ENCODE results near the gene NAB1. TPM values are rescaled to one million over a fixed set of nuclear protein-coding genes. Genes with fewer than 3 reads are reported as not detected.

The NAB1 gene
- total RNA-seq, 4 donors from 2014 or later: 63.3 to 84.3 (median 70.6) TPM

DNA sequence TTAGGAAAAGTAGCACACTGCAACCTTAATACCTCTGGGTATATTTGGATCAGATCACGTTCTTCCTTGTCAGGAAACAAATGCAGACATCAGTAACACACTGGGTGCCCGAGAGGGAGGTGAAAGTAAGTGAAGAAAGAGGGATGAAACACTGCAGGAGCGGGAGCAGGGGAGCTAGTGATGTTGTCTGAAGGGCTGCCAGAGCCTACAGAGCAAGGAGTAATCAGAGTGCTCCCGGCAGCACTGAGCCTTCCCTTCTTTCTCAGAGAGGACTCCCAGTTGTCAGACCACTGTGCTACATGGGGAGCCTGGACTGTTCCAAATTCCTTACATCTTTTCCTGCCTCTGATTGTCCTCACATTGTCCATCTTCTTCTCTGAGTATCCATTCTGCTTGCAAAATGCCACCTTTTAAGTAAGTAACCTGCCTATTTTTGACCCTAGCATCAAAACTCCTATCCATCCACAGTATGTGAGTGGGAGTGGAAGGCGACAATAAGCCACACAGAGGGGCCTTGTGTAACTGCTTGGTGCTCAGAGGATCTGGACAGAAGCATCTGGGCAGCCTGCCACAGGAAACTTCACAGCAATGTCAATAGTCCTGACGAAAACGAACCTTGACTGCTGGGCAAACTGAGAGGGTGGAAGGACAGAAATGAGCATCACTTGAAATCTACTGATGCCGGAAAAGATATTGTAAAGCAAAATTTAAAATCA, 10.8 kb upstream of the NAB1 start:
- Histone ChIP-seq H3K27me3 (no peaks in the 10 kb centered on the region), H3K27ac (peak overlapping the region; percentile 2 to 75 (median 54)), H3K9me3 (no peaks in the 10 kb centered on the region), H3K4me3 (no peak overlapping the region), H3K4me1 (peaks cover 2 to 43% (median 17%) of the 10 kb centered on the region in 4 donors), H3K36me3 (no peaks in the 10 kb centered on the region)
- TF ChIP-seq EP300 (IDR thresholded peaks at IDR 0.05) (no peak), POLR2A (IDR thresholded peaks at IDR 0.05) (no peak)
- TF ChIP-seq, protein P1, sequence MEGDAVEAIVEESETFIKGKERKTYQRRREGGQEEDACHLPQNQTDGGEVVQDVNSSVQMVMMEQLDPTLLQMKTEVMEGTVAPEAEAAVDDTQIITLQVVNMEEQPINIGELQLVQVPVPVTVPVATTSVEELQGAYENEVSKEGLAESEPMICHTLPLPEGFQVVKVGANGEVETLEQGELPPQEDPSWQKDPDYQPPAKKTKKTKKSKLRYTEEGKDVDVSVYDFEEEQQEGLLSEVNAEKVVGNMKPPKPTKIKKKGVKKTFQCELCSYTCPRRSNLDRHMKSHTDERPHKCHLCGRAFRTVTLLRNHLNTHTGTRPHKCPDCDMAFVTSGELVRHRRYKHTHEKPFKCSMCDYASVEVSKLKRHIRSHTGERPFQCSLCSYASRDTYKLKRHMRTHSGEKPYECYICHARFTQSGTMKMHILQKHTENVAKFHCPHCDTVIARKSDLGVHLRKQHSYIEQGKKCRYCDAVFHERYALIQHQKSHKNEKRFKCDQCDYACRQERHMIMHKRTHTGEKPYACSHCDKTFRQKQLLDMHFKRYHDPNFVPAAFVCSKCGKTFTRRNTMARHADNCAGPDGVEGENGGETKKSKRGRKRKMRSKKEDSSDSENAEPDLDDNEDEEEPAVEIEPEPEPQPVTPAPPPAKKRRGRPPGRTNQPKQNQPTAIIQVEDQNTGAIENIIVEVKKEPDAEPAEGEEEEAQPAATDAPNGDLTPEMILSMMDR (IDR thresholded peaks at IDR 0.05): no peak
- DNase-seq (ENCODE audit: low spot score in 2 of 2): peak in 1 of 2 donors; percentile 43
- 26 to 34% methylated on average over 8 of the region's 8 CpGs for WGBS, 2 donors

DNA sequence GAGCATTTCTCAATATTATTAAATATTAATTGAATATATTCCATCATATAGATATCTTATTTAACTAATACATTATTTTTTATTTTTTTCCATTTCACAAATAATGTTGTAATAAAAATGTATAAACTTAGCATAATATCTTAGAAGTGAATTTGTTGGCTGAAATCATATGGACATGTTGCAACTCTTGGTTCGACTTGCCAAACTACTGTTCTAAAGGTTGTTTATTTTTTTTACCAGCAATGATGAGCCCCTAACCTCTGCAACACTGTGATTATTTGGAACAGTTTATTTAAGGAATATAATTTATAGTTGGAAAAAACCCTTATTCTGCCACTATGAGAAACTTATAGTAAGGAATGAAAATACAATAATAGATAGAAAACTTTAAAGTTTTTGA, 8.8 kb upstream of the NAB1 start:
- no peaks in the 10 kb centered on the region for H3K36me3 ChIP-seq
- no peak for DNase-seq (ENCODE audit: low spot score in 2 of 2)
- WGBS, 2 donors: 73 to 88% methylated on average over 1 of the region's 1 CpG
- H3K27ac ChIP-seq: no peak overlapping the region
- H3K27me3 ChIP-seq: no peaks in the 10 kb centered on the region
- H3K9me3 ChIP-seq: no peaks in the 10 kb centered on the region
- peaks cover 2 to 43% (median 17%) of the 10 kb centered on the region in 4 donors for H3K4me1 ChIP-seq
- no peak overlapping the region for H3K4me3 ChIP-seq
- TF ChIP-seq EP300 (IDR thresholded peaks at IDR 0.05) (no peak), POLR2A (IDR thresholded peaks at IDR 0.05) (no peak)
- TF ChIP-seq, protein P1 (IDR thresholded peaks at IDR 0.05): no peak

DNA sequence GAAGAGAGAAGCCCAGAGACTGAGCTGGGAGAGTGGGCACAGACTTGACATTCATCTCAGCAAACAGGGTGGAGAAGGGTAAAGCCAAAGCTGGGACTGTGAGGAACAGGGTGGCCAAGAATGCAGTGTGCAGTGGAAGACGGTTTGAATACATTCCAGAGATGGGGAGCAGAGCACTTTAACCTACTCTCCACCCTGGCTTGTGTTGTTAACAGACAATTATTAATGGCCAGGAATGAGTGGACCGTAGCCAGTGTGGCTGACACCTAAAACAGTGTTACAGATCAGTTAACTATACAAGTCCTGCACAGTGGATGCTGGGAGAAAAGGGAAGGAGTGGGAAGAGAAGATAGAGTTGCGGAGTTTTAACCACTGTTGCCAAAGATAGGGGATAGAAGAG, 7.4 kb upstream of the NAB1 start:
- Histone ChIP-seq H3K27me3 (no peaks in the 10 kb centered on the region), H3K4me3 (no peak overlapping the region), H3K27ac (peak overlapping the region in 1 of 4 donors; percentile 51), H3K9me3 (no peaks in the 10 kb centered on the region), H3K4me1 (peaks cover 2 to 48% (median 15%) of the 10 kb centered on the region in 4 donors), H3K36me3 (no peaks in the 10 kb centered on the region)
- no peak for DNase-seq (ENCODE audit: low spot score in 2 of 2)
- TF ChIP-seq POLR2A (IDR thresholded peaks at IDR 0.05) (no peak), EP300 (IDR thresholded peaks at IDR 0.05) (no peak)
- TF ChIP-seq, protein P1 (IDR thresholded peaks at IDR 0.05): no peak
- WGBS, 2 donors: 37 to 52% methylated on average over 3 of the region's 3 CpGs

DNA sequence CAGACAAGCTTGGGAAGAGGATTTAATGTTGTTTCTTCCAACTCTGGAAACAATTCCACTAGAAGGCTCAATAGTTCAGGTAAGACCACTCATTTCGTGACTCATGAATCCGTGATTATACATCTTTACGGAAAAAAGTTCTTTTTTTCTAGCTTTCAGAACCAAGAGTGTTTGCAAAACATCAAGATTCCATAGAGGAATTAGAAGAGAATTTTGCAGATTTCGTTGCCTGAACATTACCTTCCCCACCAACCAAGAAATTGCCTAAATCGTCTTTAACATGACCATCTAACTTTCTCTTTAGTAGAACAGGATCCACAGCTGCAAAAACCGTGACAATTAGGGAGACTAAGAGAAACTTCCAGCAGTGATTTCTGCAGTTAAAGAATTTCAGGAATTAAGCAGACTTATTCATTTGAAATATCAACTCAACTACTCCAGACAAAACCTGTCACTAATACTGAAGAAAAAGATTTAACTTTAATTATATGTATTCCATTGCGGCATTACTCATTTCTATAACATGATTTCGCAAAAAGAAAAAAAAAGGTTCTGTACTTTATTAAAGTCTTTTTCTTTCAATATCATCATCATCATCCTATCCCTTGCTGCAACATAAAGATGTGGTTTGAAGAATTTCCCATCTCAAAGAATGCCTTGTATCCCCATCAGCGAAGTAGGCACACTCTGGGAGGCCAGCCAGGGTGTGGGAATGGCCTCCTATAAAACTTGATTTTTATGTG, 1.9 kb upstream of the NAB1 start:
- WGBS, 2 donors: 26 to 34% methylated on average over 9 of the region's 9 CpGs
- no peak for TF ChIP-seq EP300 (IDR thresholded peaks at IDR 0.05)
- TF ChIP-seq POLR2A (IDR thresholded peaks at IDR 0.05): no peak
- no peaks in the 10 kb centered on the region for H3K36me3 ChIP-seq
- H3K9me3 ChIP-seq: no peaks in the 10 kb centered on the region
- H3K27ac ChIP-seq: peak overlapping the region in 3 of 4 donors; percentile 84 to 96 (median 95)
- H3K4me1 ChIP-seq: peaks cover 0 to 45% (median 12%) of the 10 kb centered on the region in 4 donors
- DNase-seq (ENCODE audit: low spot score in 2 of 2): no peak
- peak overlapping the region in 1 of 4 donors; percentile 78 for H3K4me3 ChIP-seq
- H3K27me3 ChIP-seq: no peaks in the 10 kb centered on the region

DNA sequence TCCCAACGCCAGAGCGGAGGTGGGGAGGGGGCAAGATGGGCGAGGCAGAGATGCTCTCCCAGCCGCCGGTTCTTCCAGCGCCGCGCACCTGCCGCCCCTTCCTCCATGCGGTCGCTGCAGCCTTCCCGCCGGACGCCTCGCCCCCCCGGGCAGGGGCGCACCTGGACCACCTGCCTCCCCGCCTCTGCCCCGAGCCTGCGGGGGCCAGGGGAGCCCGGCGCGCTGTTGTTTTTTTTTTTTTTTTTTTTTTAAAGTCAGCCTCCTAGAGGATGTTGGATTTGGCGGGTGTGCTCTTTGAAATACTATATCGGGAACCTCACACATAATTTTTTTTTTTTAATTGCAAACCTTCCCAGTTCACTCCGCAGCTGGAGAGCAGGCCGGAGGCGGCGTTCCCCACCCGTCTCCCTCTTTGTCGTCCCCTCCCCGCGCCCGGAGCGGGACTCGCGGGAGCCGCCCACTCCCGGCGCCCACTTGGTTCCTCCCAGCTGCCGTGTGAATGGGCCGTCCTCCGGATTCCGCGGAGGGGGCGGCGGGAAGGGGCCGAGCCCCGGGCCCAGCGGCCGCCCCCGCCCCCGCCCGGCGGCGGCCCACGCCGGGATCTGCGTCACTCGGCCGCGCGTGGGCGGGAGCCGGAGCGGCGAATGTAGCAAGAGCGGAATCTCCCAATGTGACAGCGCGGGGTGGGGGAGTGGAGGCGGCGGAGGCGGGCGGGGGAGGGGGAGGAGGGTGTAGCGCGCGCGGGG, 421 bp upstream of the NAB1 start:
- 1% methylated on average over 42 to 65 of the region's 78 CpGs for WGBS, 2 donors
- TF ChIP-seq POLR2A (IDR thresholded peaks at IDR 0.05) (peak; percentile 46 to 63), EP300 (IDR thresholded peaks at IDR 0.05) (peak in 1 of 2 donors; percentile 63)
- TF ChIP-seq, protein P1 (IDR thresholded peaks at IDR 0.05): no peak
- Histone ChIP-seq H3K27ac (peak overlapping the region; percentile 84 to 96 (median 94)), H3K27me3 (no peaks in the 10 kb centered on the region), H3K36me3 (no peaks in the 10 kb centered on the region), H3K9me3 (no peaks in the 10 kb centered on the region), H3K4me3 (peak overlapping the region; percentile 73 to 82 (median 79)), H3K4me1 (peaks cover 5 to 59% (median 20%) of the 10 kb centered on the region in 4 donors)
- DNase-seq (ENCODE audit: low spot score in 2 of 2): peak; percentile 82 to 84

Data from tibial nerve (tissue), 4 donors.